Choroid plexus epithelial cell (primary cell): ENCODE data around the gene SPTY2D1.

Source experiments
- DNase-seq: peaks from one replicate; pipeline ENCODE4 v3.0.0-alpha.2; 2010; ENCODE audit warnings: low read depth
- H3K4me3 ChIP-seq: 2 replicates; pipeline ENCODE4 v1.5.1; 2011; ENCODE audit warnings: low read depth, mild to moderate bottlenecking, control low read depth, low read length, moderate library complexity
- CTCF ChIP-seq: conservative IDR thresholded peaks from 2 replicates; pipeline ENCODE4 v1.5.1; 2011; ENCODE audit warnings: low read depth, mild to moderate bottlenecking, control low read depth, inconsistent platforms, low read length, moderate library complexity

The SPTY2D1 gene

GRCh38 chr11:18633256-18634139 is 644 bp downstream of the SPTY2D1 start:
- no peak for TF ChIP-seq CTCF
- peak overlapping the region; percentile 76 for H3K4me3 ChIP-seq
- DNase-seq, result peak; percentile 26

GRCh38 chr11:18632841-18633240 is 1.3 kb downstream of the SPTY2D1 start:
- no peak for DNase-seq
- TF ChIP-seq CTCF, result no peak
- peak overlapping the region; percentile 76 for H3K4me3 ChIP-seq

- DNase-seq, result no peak
- TF ChIP-seq CTCF, result no peak
- H3K4me3 ChIP-seq, result no peak overlapping the region
Measured at GRCh38 chr11:18624161-18624560, 10.0 kb downstream of the SPTY2D1 start.

GRCh38 chr11:18623707-18624106 is 10.4 kb downstream of the SPTY2D1 start:
- H3K4me3 ChIP-seq, result no peak overlapping the region
- no peak for DNase-seq
- TF ChIP-seq CTCF, result no peak

GRCh38 chr11:18618342-18619025 is 15.7 kb downstream of the SPTY2D1 start:
- TF ChIP-seq CTCF, result no peak
- DNase-seq, result peak; percentile 52
- no peak overlapping the region for H3K4me3 ChIP-seq

GRCh38 chr11:18617688-18618341 is 16.3 kb downstream of the SPTY2D1 start:
- no peak overlapping the region for H3K4me3 ChIP-seq
- DNase-seq, result peak; percentile 81

More at GRCh38 chr11:18617688-18618341, 16.3 kb downstream of the SPTY2D1 start:
- TF ChIP-seq CTCF, result no peak
